ENCODE results near the gene TRAPPC14. TPM values are rescaled to one million over a fixed set of nuclear protein-coding genes. Genes with fewer than 3 reads are reported as not detected.
"Not testable (repeated sequence)": the region's sequence is repeated elsewhere in the genome, so short reads cannot be mapped to it uniquely, and the experiment has no call there.

The TRAPPC14 gene
- polyA plus RNA-seq, 1 of the 3 experiments (the other 2 are of a cell fraction), result 13.9 TPM

GRCh38 chr7:100185726-100186125, 27.2 kb upstream of the TRAPPC14 start:
- CTCF ChIA-PET, result interaction anchor here (1.2 to 1.8 kb wide), 2 partner anchors 14 to 53 kb away, joined by 5 to 7 read pairs; no protein-coding TSS in a partner anchor
- H2AFZ ChIP-seq (ENCODE audit: low read depth), result no peak overlapping the region
- WGBS (ENCODE audit: low lambda C conversion rate), result 84% methylated on average over 2 of the region's 2 CpGs

GRCh38 chr7:100183090-100183489, 24.6 kb upstream of the TRAPPC14 start:
- DNase-seq; H3F3A ChIP-seq (replicated peaks; ENCODE audit: insufficient read depth); H3K9me2 ChIP-seq; H3K9me3 ChIP-seq; H3K9ac ChIP-seq; H3K4me3 ChIP-seq (ENCODE audit: low read depth in 2 of 2, low read length in 1 of 2); H3K4me2 ChIP-seq; H3K4me1 ChIP-seq (ENCODE audit: control insufficient read depth in 1 of 2, insufficient read depth in 2 of 2, low read depth in 1 of 2, low read length in 1 of 2); H3K27me3 ChIP-seq (ENCODE audit: insufficient read depth); H3K79me2 ChIP-seq (ENCODE audit: insufficient read depth); H2AFZ ChIP-seq (ENCODE audit: low read depth); H3K27ac ChIP-seq (ENCODE audit: low read depth in 2 of 2, low read length in 1 of 2); H4K20me1 ChIP-seq (ENCODE audit: insufficient read depth); H3K36me3 ChIP-seq (replicated peaks in 1 of 2; ENCODE audit: control insufficient read depth in 1 of 2, insufficient read depth in 2 of 2, low read length in 1 of 2); POLR2A ChIA-PET: not testable (repeated sequence)
- CTCF ChIA-PET, result interaction anchor here (1.5 kb wide), 1 partner anchor 33 kb away, joined by 4 read pairs; no protein-coding TSS in a partner anchor
- WGBS (ENCODE audit: low lambda C conversion rate), result 84% methylated on average over 6 of the region's 6 CpGs

More at GRCh38 chr7:100185726-100186125, 27.2 kb upstream of the TRAPPC14 start:
- no peaks in the 10 kb centered on the region for H3K36me3 ChIP-seq (replicated peaks in 1 of 2; ENCODE audit: control insufficient read depth in 1 of 2, insufficient read depth in 2 of 2, low read length in 1 of 2)
- no peak overlapping the region for H3K4me3 ChIP-seq (ENCODE audit: low read depth in 2 of 2, low read length in 1 of 2)
- no peak overlapping the region for H3K4me2 ChIP-seq
- TF ChIP-seq SIN3A (IDR thresholded peaks at IDR 0.05; ENCODE audit: borderline replicate concordance, low read depth, low read length), result no peak
- no peak for TF ChIP-seq USF2 (IDR thresholded peaks at IDR 0.05; ENCODE audit: borderline replicate concordance, low read depth, low read length)
- no peak for TF ChIP-seq MXI1 (IDR thresholded peaks at IDR 0.05; ENCODE audit: low read depth, low read length)
- TF ChIP-seq NFIC (IDR thresholded peaks at IDR 0.05; ENCODE audit: borderline replicate concordance), result no peak
- TF ChIP-seq NRF1 (IDR thresholded peaks at IDR 0.05; ENCODE audit: low read depth, low read length), result no peak
- no peak for TF ChIP-seq MEF2A (IDR thresholded peaks at IDR 0.05; ENCODE audit: borderline replicate concordance, low read depth)
- TF ChIP-seq MAX (IDR thresholded peaks at IDR 0.05; ENCODE audit: low read depth), result no peak
- TF ChIP-seq GABPA (IDR thresholded peaks at IDR 0.05; ENCODE audit: low read depth), result no peak
- TF ChIP-seq RFX5 (IDR thresholded peaks at IDR 0.05; ENCODE audit: low read length), result no peak
- TF ChIP-seq FOSL2 (IDR thresholded peaks at IDR 0.05; ENCODE audit: borderline replicate concordance, low read depth), result no peak
- TF ChIP-seq RXRA (IDR thresholded peaks at IDR 0.05; ENCODE audit: borderline replicate concordance, low read depth), result no peak
- TF ChIP-seq JUND (IDR thresholded peaks at IDR 0.05), result no peak
- TF ChIP-seq EP300 (IDR thresholded peaks at IDR 0.05; ENCODE audit: borderline replicate concordance in 1 of 2, low read depth in 1 of 2, low read length in 1 of 2), result no peak
- TF ChIP-seq FOXJ3 (CRISPR knock-in tag; IDR thresholded peaks at IDR 0.05), result no peak
- TF ChIP-seq YY1 (IDR thresholded peaks at IDR 0.05; ENCODE audit: low read depth), result no peak
- no peak for TF ChIP-seq CTCF (IDR thresholded peaks at IDR 0.05)
- no peak for TF ChIP-seq TCF12 (IDR thresholded peaks at IDR 0.05)
- no peak for TF ChIP-seq POLR2AphosphoS5 (IDR thresholded peaks at IDR 0.05; ENCODE audit: low read depth, low read length)
- no peak for TF ChIP-seq EZH2phosphoT487 (IDR thresholded peaks at IDR 0.05; ENCODE audit: borderline replicate concordance, low read depth)
- TF ChIP-seq RCOR1 (IDR thresholded peaks at IDR 0.05; ENCODE audit: low read length), result no peak
- H3K9me2 ChIP-seq, result no peaks in the 10 kb centered on the region
- no peaks in the 10 kb centered on the region for H3K79me2 ChIP-seq (ENCODE audit: insufficient read depth)
- H3F3A ChIP-seq (replicated peaks; ENCODE audit: insufficient read depth), result no peaks in the 10 kb centered on the region
- H3K9me3 ChIP-seq, result no peaks in the 10 kb centered on the region
- POLR2A ChIA-PET, result no interaction called here
- peaks cover 0 to 6% of the 10 kb centered on the region in 2 experiments; a peak in 1 of 4 replicates for H3K4me1 ChIP-seq (ENCODE audit: control insufficient read depth in 1 of 2, insufficient read depth in 2 of 2, low read depth in 1 of 2, low read length in 1 of 2)
- H4K20me1 ChIP-seq (ENCODE audit: insufficient read depth), result no peaks in the 10 kb centered on the region
- no peak for DNase-seq
- H3K27ac ChIP-seq (ENCODE audit: low read depth in 2 of 2, low read length in 1 of 2), result no peak overlapping the region
- H3K9ac ChIP-seq, result no peak overlapping the region
- H3K27me3 ChIP-seq (ENCODE audit: insufficient read depth), result no peaks in the 10 kb centered on the region

GRCh38 chr7:100182616-100183015, 24.1 kb upstream of the TRAPPC14 start:
- H3K4me2 ChIP-seq; H3K9ac ChIP-seq; H3K79me2 ChIP-seq (ENCODE audit: insufficient read depth); H3K27me3 ChIP-seq (ENCODE audit: insufficient read depth); DNase-seq; H3K27ac ChIP-seq (ENCODE audit: low read depth in 2 of 2, low read length in 1 of 2); H3K9me3 ChIP-seq; H4K20me1 ChIP-seq (ENCODE audit: insufficient read depth); H2AFZ ChIP-seq (ENCODE audit: low read depth); H3F3A ChIP-seq (replicated peaks; ENCODE audit: insufficient read depth); H3K36me3 ChIP-seq (replicated peaks in 1 of 2; ENCODE audit: control insufficient read depth in 1 of 2, insufficient read depth in 2 of 2, low read length in 1 of 2); H3K4me3 ChIP-seq (ENCODE audit: low read depth in 2 of 2, low read length in 1 of 2); H3K9me2 ChIP-seq; H3K4me1 ChIP-seq (ENCODE audit: control insufficient read depth in 1 of 2, insufficient read depth in 2 of 2, low read depth in 1 of 2, low read length in 1 of 2): not testable (repeated sequence)
- 86% methylated on average over 6 of the region's 6 CpGs for WGBS (ENCODE audit: low lambda C conversion rate)
- CTCF ChIA-PET, result interaction anchor here (1.2 to 1.5 kb wide), 2 partner anchors 8 to 33 kb away, joined by 4 to 6 read pairs; no protein-coding TSS in a partner anchor
- POLR2A ChIA-PET, result interaction anchor here (0.6 kb wide), 1 partner anchor 34 kb away, joined by 3 read pairs; the partner anchor contains the start of gene LAMTOR4
